PC-3 (cell line): ENCODE measurements around the gene CSNK2A2.

Experiments
- CTCF ChIP-seq: fragments of 300-600 bp; sonication (generic); conservative IDR thresholded peaks from 2 replicates; pipeline ENCODE4 v1.5.1; 2017; ENCODE audit warnings: antibody characterized with exemption, low read depth, mild to moderate bottlenecking, low read length
- EZH2 ChIP-seq: fragments of 300-600 bp; sonication (generic); IDR thresholded peaks from one replicate; pipeline ENCODE4 v1.6.1; 2017; ENCODE audit warnings: antibody characterized with exemption, mild to moderate bottlenecking, low read length; ENCODE audit not compliant: unreplicated experiment

- no peak for TF ChIP-seq CTCF
- TF ChIP-seq EZH2, result no peak
Observed at GRCh38 chr16:58116081-58116480, 81.8 kb downstream of the CSNK2A2 start.
